ENCODE data around the gene F2. TPM values are rescaled to one million over a fixed set of nuclear protein-coding genes. Genes with fewer than 3 reads are reported as not detected.
A peak's percentile ranks its signal among the peaks of the same experiment; 100 is the strongest.

F2 gene
- total and polyA plus RNA-seq, 2 of the 13 experiments (the other 11 are each of a cell fraction or from before 2014, with no cell fraction given): 330 to 801 TPM

GRCh38 chr11:46695345-46696211 lies 23.4 kb upstream of the F2 start (continued):
- no peak for TF ChIP-seq RERE (CRISPR knock-in tag; IDR thresholded peaks at IDR 0.05; ENCODE audit: low read depth)
- TF ChIP-seq BRCA1 (CRISPR knock-in tag; IDR thresholded peaks at IDR 0.05): no peak
- TF ChIP-seq HNRNPH1 (optimal IDR thresholded peaks at IDR 0.05; ENCODE audit: low read depth, low read length): no peak
- TF ChIP-seq GPBP1L1 (CRISPR knock-in tag; IDR thresholded peaks at IDR 0.05): no peak
- TF ChIP-seq ATF4 (CRISPR knock-in tag; IDR thresholded peaks at IDR 0.05): no peak
- TF ChIP-seq SOX5 (CRISPR knock-in tag; IDR thresholded peaks at IDR 0.05; ENCODE audit: borderline replicate concordance): peak; percentile 63; the same call in 1 of the 2 replicates
- no peak for TF ChIP-seq PRMT3 (CRISPR knock-in tag; IDR thresholded peaks at IDR 0.05; ENCODE audit: borderline replicate concordance, low read depth)
- TF ChIP-seq SPEN (CRISPR knock-in tag; IDR thresholded peaks at IDR 0.05; ENCODE audit: low read depth): 0 out of 2 replicates have a peak, but pooled peaks have one; percentile 58
- TF ChIP-seq ZNF264 (CRISPR knock-in tag; IDR thresholded peaks at IDR 0.05): peak; percentile 58; the same call in 1 of the 2 replicates
- TF ChIP-seq ZNF12 (CRISPR knock-in tag; IDR thresholded peaks at IDR 0.05): 0 out of 2 replicates have a peak, but pooled peaks have one; percentile 29
- no peak for TF ChIP-seq DMAP1 (CRISPR knock-in tag; IDR thresholded peaks at IDR 0.05)
- TF ChIP-seq FOSL2 (CRISPR knock-in tag; IDR thresholded peaks at IDR 0.05): no peak; the same call in 1 of the 2 replicates
- 0 out of 2 replicates have a peak, but pooled peaks have one; percentile 8 for TF ChIP-seq HHEX (CRISPR knock-in tag; IDR thresholded peaks at IDR 0.05)
- peak; percentile 57; the same call in 1 of the 2 replicates for TF ChIP-seq ZBTB38 (CRISPR knock-in tag; IDR thresholded peaks at IDR 0.05)
- TF ChIP-seq AKAP8 (CRISPR knock-in tag; IDR thresholded peaks at IDR 0.05): no peak
- TF ChIP-seq ADNP (CRISPR knock-in tag; IDR thresholded peaks at IDR 0.05): no peak
- TF ChIP-seq ZNF563 (CRISPR knock-in tag; IDR thresholded peaks at IDR 0.05): 0 out of 2 replicates have a peak, but pooled peaks have one; percentile 4
- no peak for TF ChIP-seq ZNF670 (CRISPR knock-in tag; IDR thresholded peaks at IDR 0.05; ENCODE audit: borderline replicate concordance)
- no peak for TF ChIP-seq ATF5 (CRISPR knock-in tag; IDR thresholded peaks at IDR 0.05; ENCODE audit: low read depth)
- TF ChIP-seq KLF15 (CRISPR knock-in tag; IDR thresholded peaks at IDR 0.05; ENCODE audit: borderline replicate concordance): no peak
- no peak for TF ChIP-seq PLRG1 (conservative IDR thresholded peaks at IDR 0.05)
- TF ChIP-seq SKI (IDR thresholded peaks at IDR 0.05; ENCODE audit: partially characterized antibody): no peak
